Stimulated activated CD4-positive, alpha-beta T cell treated with anti-CD3 and anti-CD28 coated beads, Interleukin-1b, Interleukin-23, amount 100 ng/mL, for 1 hour (primary cell): Measurements from ENCODE around the gene BNIP3.
"Not testable (repeated sequence)": the region's sequence is repeated elsewhere in the genome, so short reads cannot be mapped to it uniquely, and the experiment has no call there.

Experiments used
- DNase-seq, 2 donors: peaks; one replicate each; pipeline ENCODE4 v3.0.0-alpha.2; 2020; ENCODE audit warnings: low read depth in 2 of 2

The BNIP3 gene

GRCh38 chr10:131929122-131929845 lies 52.4 kb downstream of the BNIP3 start:
- no peak for DNase-seq

GRCh38 chr10:131928248-131929095 lies 53.3 kb downstream of the BNIP3 start:
- DNase-seq, result no peak

DNA sequence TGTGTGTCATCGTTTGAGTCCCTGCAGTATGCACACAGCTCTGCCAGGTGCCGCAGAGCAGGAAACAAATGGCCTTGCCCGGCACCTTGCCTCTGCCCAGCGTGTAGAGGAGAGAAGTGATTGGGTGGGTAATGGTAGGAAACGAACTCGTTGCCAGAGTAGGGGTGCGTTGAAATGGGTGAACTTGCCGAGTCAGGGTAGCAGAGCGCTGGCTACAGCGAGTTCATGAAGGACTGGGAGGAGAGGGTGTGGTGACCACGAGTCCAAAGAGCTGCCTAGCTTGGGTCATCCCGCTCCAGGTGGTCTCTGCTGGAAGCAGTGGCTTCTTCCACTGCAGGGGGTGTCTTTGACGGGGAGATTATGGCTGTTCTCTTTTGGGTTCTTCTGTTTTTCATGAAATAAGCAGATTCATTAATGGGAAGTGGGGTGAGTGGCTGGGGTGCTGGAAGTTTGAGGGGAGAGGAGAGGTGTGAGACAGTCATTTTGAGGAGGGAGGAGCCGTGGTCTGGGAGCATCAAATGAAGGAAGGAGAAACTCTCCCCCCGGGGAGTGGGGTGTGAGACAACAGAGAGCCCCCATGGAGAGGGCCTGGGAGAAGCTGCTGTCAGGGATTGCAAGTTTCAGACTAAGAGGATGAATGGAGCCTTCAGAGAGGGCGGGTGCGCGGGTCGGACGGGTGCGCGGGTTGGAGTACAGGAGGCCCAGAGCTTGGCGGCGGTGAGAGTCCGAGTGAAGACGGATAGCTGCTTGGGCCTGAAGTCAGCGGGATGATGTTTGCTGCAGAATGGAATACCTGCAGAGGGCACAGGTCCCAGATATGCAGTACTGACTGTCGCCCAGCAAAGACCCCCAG lies 54.8 kb downstream of the BNIP3 start:
- no peak for DNase-seq

DNA sequence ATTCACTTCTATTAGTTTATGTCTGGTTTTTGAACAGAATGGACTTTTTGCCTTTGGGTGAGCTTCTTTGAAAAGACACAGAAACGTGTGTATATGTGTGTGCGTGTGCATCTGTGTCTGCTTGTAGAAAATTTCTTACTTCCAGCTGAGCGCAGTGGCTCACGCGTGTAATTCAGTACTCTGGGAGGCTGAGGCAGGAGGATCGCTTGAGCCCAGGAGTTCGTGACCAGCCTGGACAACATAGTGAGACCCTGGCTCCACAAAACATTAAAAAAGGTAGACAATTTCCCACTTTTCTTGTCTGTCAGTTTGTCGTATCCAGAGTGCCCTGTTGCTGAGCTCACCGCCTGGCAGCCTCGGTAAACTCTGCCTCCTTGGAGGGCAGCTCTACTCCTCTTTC lies 55.5 kb downstream of the BNIP3 start:
- no peak for DNase-seq

- DNase-seq, result no peak
These were observed 56.0 kb downstream of the BNIP3 start for GRCh38 chr10:131925716-131926115.

DNA sequence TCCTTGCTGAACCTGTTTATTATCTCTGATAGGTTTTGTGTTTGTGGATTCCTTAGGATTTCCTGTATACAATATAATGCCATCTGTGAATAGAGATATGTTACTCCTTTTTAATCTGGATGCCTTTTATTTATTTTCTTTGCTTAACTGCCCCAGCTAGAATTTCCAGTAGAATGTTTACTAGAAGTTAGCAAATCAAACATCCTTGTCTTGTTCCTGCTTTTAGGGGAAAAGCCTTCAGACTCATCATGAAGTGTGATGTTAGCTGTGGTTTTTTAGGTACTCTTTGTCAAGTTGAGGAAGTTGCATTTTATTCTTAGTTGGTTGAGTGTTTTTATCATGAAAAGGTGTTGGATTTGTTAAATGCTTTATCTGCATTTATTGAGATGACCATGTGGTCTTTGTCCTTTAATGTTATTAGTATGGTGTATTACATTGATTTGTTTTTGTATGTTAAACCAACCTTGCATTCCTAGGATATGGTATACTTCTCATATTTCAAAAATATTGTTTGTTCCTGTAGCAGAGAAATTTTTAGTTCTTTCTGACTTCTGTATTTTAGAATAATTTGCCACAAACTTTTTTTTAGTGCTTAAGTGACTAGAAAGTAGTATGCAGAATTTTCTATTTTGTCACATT lies 56.6 kb downstream of the BNIP3 start:
- no peak for DNase-seq

GRCh38 chr10:131923038-131923756 lies 58.5 kb downstream of the BNIP3 start:
- no peak for DNase-seq

GRCh38 chr10:131921184-131921583 lies 60.5 kb downstream of the BNIP3 start:
- no peak for DNase-seq

GRCh38 chr10:131920693-131921092 lies 61.0 kb downstream of the BNIP3 start:
- no peak for DNase-seq

GRCh38 chr10:131920151-131920550 lies 61.6 kb downstream of the BNIP3 start:
- no peak for DNase-seq

DNA sequence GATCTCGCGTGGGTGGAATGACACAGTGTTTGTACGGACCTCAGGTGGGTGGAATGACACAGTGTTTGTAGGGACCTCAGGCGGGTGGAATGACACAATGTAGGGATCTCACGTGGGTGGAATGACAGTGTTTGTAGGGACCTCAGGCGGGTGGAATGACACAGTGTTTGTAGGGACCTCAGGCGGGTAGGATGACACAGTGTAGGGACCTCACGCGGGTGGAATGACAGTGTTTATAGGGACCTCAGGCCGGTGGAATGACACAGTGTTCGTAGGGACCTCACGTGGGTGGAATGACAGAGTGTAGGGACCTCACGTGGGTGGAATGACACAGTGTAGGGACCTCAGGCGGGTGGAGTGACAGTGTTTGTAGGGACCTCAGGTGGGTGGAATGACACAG lies 62.3 kb downstream of the BNIP3 start:
- not testable (repeated sequence) for DNase-seq
